Common myeloid progenitor, CD34-positive (primary cell): ENCODE measurements around the gene VPS35L.

Source experiments
- CTCF ChIA-PET: fragments of 350-600 bp; sonication (Branson Sonifier 250); formaldehyde crosslinking; loops from one replicate; lab custom pipeline; 2021; ENCODE audit warnings: antibody characterized with exemption; lab: Charles Lee
- POLR2A ChIA-PET: fragments of 350-600 bp; sonication (Branson Sonifier 250); formaldehyde crosslinking; loops from one replicate; lab custom pipeline; 2021; ENCODE audit warnings: antibody characterized with exemption; lab: Charles Lee
- DNase-seq, 3 donors: peaks; one replicate each; pipeline versions ENCODE4 v3.0.0 to v3.0.0-alpha.2; 2013
- H3K27ac ChIP-seq, 2 experiments: 1 replicate in 1 of 2; 2 replicates in 1 of 2; pipeline ENCODE4 v1.7.0; 2013; ENCODE audit warnings: inconsistent platforms in 2 of 2, low read length in 2 of 2, mild to moderate bottlenecking in 2 of 2, low read depth in 1 of 2, moderate library complexity in 1 of 2; ENCODE audit not compliant: severe bottlenecking in 2 of 2, insufficient read depth in 1 of 2, poor library complexity in 1 of 2
- H3K27me3 ChIP-seq, 5 experiments: replicated peaks in 2 of 5; 1 replicate in 3 of 5; 2 replicates in 2 of 5; pipeline versions ENCODE4 v1.6.1 to v1.7.0; 2013; ENCODE audit warnings: low read length in 4 of 5, mild to moderate bottlenecking in 2 of 5, moderate library complexity in 2 of 5, inconsistent platforms in 1 of 5; ENCODE audit not compliant: insufficient read depth in 5 of 5, control insufficient read depth in 4 of 5
- H3K36me3 ChIP-seq, 4 experiments: 1 replicate in 2 of 4; 2 replicates in 2 of 4; pipeline versions ENCODE4 v1.6.1 to v1.7.0; 2013; ENCODE audit warnings: low read length in 3 of 4, control low read depth in 1 of 4, mild to moderate bottlenecking in 1 of 4; ENCODE audit not compliant: control insufficient read depth in 4 of 4, insufficient read depth in 4 of 4
- H3K4me1 ChIP-seq, 4 experiments: 1 replicate in 3 of 4; 2 replicates in 1 of 4; pipeline versions ENCODE4 v1.6.1 to v1.7.1; 2013; ENCODE audit warnings: low read length in 3 of 4, mild to moderate bottlenecking in 3 of 4, control low read depth in 1 of 4, inconsistent platforms in 1 of 4, moderate library complexity in 1 of 4; ENCODE audit not compliant: control insufficient read depth in 4 of 4, insufficient read depth in 4 of 4; ENCODE audit errors: control extremely low read depth in 1 of 4
- H3K4me3 ChIP-seq, 7 experiments: 1 replicate in 4 of 7; 2 replicates in 3 of 7; pipeline versions ENCODE4 v1.5.1 to v1.7.0; 2013; ENCODE audit warnings: mild to moderate bottlenecking in 7 of 7, low read length in 6 of 7, moderate library complexity in 6 of 7, inconsistent platforms in 2 of 7, low read depth in 2 of 7, control low read depth in 1 of 7; ENCODE audit not compliant: insufficient read depth in 4 of 7, control insufficient read depth in 1 of 7; ENCODE audit errors: extremely low read depth in 1 of 7
- H3K9me3 ChIP-seq, 5 experiments: 1 replicate in 4 of 5; 2 replicates in 1 of 5; pipeline versions ENCODE4 v1.6.1 to v1.7.1; 2013; ENCODE audit warnings: low read length in 4 of 5, mild to moderate bottlenecking in 2 of 5, inconsistent platforms in 1 of 5, low read depth in 1 of 5, moderate library complexity in 1 of 5; ENCODE audit not compliant: control insufficient read depth in 4 of 5, insufficient read depth in 2 of 5; ENCODE audit errors: control extremely low read depth in 1 of 5
- WGBS: methylation state at CpG from one replicate; pipeline ENCODE4 v1.1.5; 2013; ENCODE audit not compliant: insufficient coverage; 5-methylcytosine and 5-hydroxymethylcytosine counted together

The VPS35L gene

GRCh38 chr16:19691161-19691711 is 135.7 kb downstream of the VPS35L start:
- H3K27me3 ChIP-seq: no peaks in the 10 kb centered on the region
- H3K4me3 ChIP-seq: no peak overlapping the region
- WGBS: 93% methylated on average over 13 of the region's 14 CpGs
- peaks cover 0 to 18% (median 5%) of the 10 kb centered on the region in 4 experiments for H3K4me1 ChIP-seq
- H3K27ac ChIP-seq: no peak overlapping the region
- ChIA-PET POLR2A (interaction anchor here (0.5 kb wide), 1 partner anchor 13 kb away, joined by 3 read pairs; no protein-coding TSS in a partner anchor), CTCF (no interaction called here)
- no peak for DNase-seq
- H3K36me3 ChIP-seq: peaks cover 3 to 41% (median 29%) of the 10 kb centered on the region in 4 experiments
- H3K9me3 ChIP-seq: no peaks in the 10 kb centered on the region

GRCh38 chr16:19694989-19695388 is 139.5 kb downstream of the VPS35L start:
- DNase-seq: no peak
- Histone ChIP-seq H3K27ac (no peak overlapping the region), H3K36me3 (peaks cover 7 to 46% (median 31%) of the 10 kb centered on the region in 4 experiments), H3K4me1 (peaks cover 0 to 17% (median 10%) of the 10 kb centered on the region in 4 experiments), H3K4me3 (no peak overlapping the region), H3K27me3 (no peaks in the 10 kb centered on the region), H3K9me3 (no peaks in the 10 kb centered on the region)
- ChIA-PET CTCF (no interaction called here), POLR2A (no interaction called here)
- 86% methylated on average over 6 of the region's 8 CpGs for WGBS

GRCh38 chr16:19696328-19696727 is 140.8 kb downstream of the VPS35L start:
- H3K27me3 ChIP-seq: no peaks in the 10 kb centered on the region
- ChIA-PET CTCF (interaction anchor here (1.1 kb wide), 1 partner anchor 26 kb away, joined by 3 read pairs; no protein-coding TSS in a partner anchor), POLR2A (no interaction called here)
- peaks cover 7 to 55% (median 35%) of the 10 kb centered on the region in 4 experiments for H3K36me3 ChIP-seq
- peaks cover 0 to 11% (median 8%) of the 10 kb centered on the region in 4 experiments for H3K4me1 ChIP-seq
- peak; percentile 40 to 72 (median 69) for DNase-seq
- 8% methylated on average over 4 of the region's 10 CpGs for WGBS
- no peak overlapping the region for H3K4me3 ChIP-seq
- no peaks in the 10 kb centered on the region for H3K9me3 ChIP-seq
- H3K27ac ChIP-seq: no peak overlapping the region

GRCh38 chr16:19696961-19697360 is 141.5 kb downstream of the VPS35L start:
- H3K27ac ChIP-seq: no peak overlapping the region
- H3K4me1 ChIP-seq: peaks cover 0 to 11% (median 7%) of the 10 kb centered on the region in 4 experiments
- ChIA-PET CTCF (no interaction called here), POLR2A (no interaction called here)
- H3K27me3 ChIP-seq: no peaks in the 10 kb centered on the region
- H3K36me3 ChIP-seq: peaks cover 7 to 55% (median 33%) of the 10 kb centered on the region in 4 experiments
- no peak overlapping the region for H3K4me3 ChIP-seq
- no peak for DNase-seq
- 96% methylated on average over 14 of the region's 15 CpGs for WGBS
- no peaks in the 10 kb centered on the region for H3K9me3 ChIP-seq

- H3K4me3 ChIP-seq: no peak overlapping the region
- peaks cover 9 to 56% (median 32%) of the 10 kb centered on the region in 4 experiments for H3K36me3 ChIP-seq
- H3K27me3 ChIP-seq: no peaks in the 10 kb centered on the region
- no peak overlapping the region for H3K27ac ChIP-seq
- CTCF ChIA-PET: no interaction called here
- 95% methylated on average over 8 of the region's 8 CpGs for WGBS
- POLR2A ChIA-PET: no interaction called here
- H3K4me1 ChIP-seq: peaks cover 0 to 11% (median 7%) of the 10 kb centered on the region in 4 experiments
- no peak for DNase-seq
- H3K9me3 ChIP-seq: no peaks in the 10 kb centered on the region
Observed at GRCh38 chr16:19697756-19698318, 142.3 kb downstream of the VPS35L start.

GRCh38 chr16:19698480-19699465 is 143.3 kb downstream of the VPS35L start:
- Histone ChIP-seq H3K9me3 (no peaks in the 10 kb centered on the region), H3K27me3 (no peaks in the 10 kb centered on the region), H3K4me1 (peaks cover 0 to 11% (median 7%) of the 10 kb centered on the region in 4 experiments), H3K4me3 (no peak overlapping the region), H3K27ac (no peak overlapping the region), H3K36me3 (peaks cover 14 to 62% (median 38%) of the 10 kb centered on the region in 4 experiments)
- 88% methylated on average over 19 of the region's 19 CpGs for WGBS
- DNase-seq: no peak
- ChIA-PET CTCF (interaction anchor here (1.0 to 2.0 kb wide), 3 partner anchors 47 to 613 kb away, joined by 3 to 4 read pairs (median 3); no protein-coding TSS in a partner anchor), POLR2A (no interaction called here)
